GM12892 (cell line): Measurements from ENCODE around the gene URI1.

Experiments
- POLR2A ChIP-seq: IDR thresholded peaks from 2 replicates; pipeline ENCODE4 v1.6.1; 2011; ENCODE audit warnings: low read depth, low read length, control low read depth
- POLR2AphosphoS5 ChIP-seq: IDR thresholded peaks from 2 replicates; pipeline ENCODE4 v1.6.1; 2011; ENCODE audit warnings: low read depth, low read length, control low read depth
- TAF1 ChIP-seq: IDR thresholded peaks from 2 replicates; pipeline ENCODE4 v1.6.1; 2011; ENCODE audit warnings: low read depth, mild to moderate bottlenecking, control low read depth, low read length, borderline replicate concordance

GRCh38 chr19:29917911-29918310 is 24.1 kb upstream of the URI1 start:
- TF ChIP-seq POLR2A (no peak), POLR2AphosphoS5 (no peak), TAF1 (no peak)
